Neural cell (in vitro differentiated cells): Measurements from ENCODE around the gene ADAM11.

ENCODE experiments used
- CTCF ChIP-seq: fragments of 450-650 bp; IDR thresholded peaks from 2 replicates; pipeline ENCODE4 v1.5.1; 2014; ENCODE audit warnings: antibody characterized with exemption, mild to moderate bottlenecking, moderate library complexity; ENCODE audit not compliant: poor library complexity, severe bottlenecking
- EZH2 ChIP-seq: fragments of 200-600, 300-800 bp; shearing (Covaris generic), sonication (generic); IDR thresholded peaks from 2 replicates; pipeline ENCODE4 v1.6.1; 2014; ENCODE audit warnings: antibody characterized with exemption, low read length, borderline replicate concordance, mild to moderate bottlenecking; ENCODE audit not compliant: insufficient read depth, poor library complexity, severe bottlenecking
- REST ChIP-seq: IDR thresholded peaks from 2 replicates; pipeline ENCODE4 v1.6.1; 2012; ENCODE audit warnings: borderline replicate concordance
- SMC3 ChIP-seq: fragments of 450-650 bp; conservative IDR thresholded peaks from 2 replicates; pipeline ENCODE4 v1.6.1; 2014; ENCODE audit warnings: antibody characterized with exemption, mild to moderate bottlenecking, moderate library complexity; ENCODE audit not compliant: poor library complexity
- TAF1 ChIP-seq: IDR thresholded peaks from 2 replicates; pipeline ENCODE4 v1.6.1; 2012; ENCODE audit warnings: low read depth

GRCh38 chr17:44766409-44767038 lies 7.7 kb downstream of the ADAM11 start:
- TF ChIP-seq CTCF (no peak), SMC3 (no peak), TAF1 (no peak), EZH2 (no peak), REST (no peak)
